ENCODE data around the gene GUCY2D.
"Not testable (repeated sequence)": the region's sequence is repeated elsewhere in the genome, so short reads cannot be mapped to it uniquely, and the experiment has no call there.

GUCY2D gene

GRCh38 chr17:8001976-8002720 lies at the start of gene GUCY2D:
GUCY2D (plus strand) TSS chr17:8002615; CDS start chr17:8003048, 433 bp downstream.
- no peak for DNase-seq (ENCODE audit: low read depth)

- not testable (repeated sequence) for DNase-seq (ENCODE audit: low read depth)
These were observed 49.1 kb upstream of the GUCY2D start for GRCh38 chr17:7953266-7953665.

- DNase-seq (ENCODE audit: low read depth), result no peak
These were observed 46.8 kb upstream of the GUCY2D start for GRCh38 chr17:7955414-7956227.

GRCh38 chr17:7956228-7956965 lies 46.0 kb upstream of the GUCY2D start:
- no peak for DNase-seq (ENCODE audit: low read depth)

GRCh38 chr17:7959503-7960253 lies 42.7 kb upstream of the GUCY2D start:
- no peak for DNase-seq (ENCODE audit: low read depth)

GRCh38 chr17:7961421-7961820 lies 41.0 kb upstream of the GUCY2D start:
- DNase-seq (ENCODE audit: low read depth), result no peak

GRCh38 chr17:7967751-7968150 lies 34.7 kb upstream of the GUCY2D start:
- no peak for DNase-seq (ENCODE audit: low read depth)

- no peak for DNase-seq (ENCODE audit: low read depth)
These were observed 33.0 kb upstream of the GUCY2D start for GRCh38 chr17:7969433-7969832.

- DNase-seq (ENCODE audit: low read depth), result no peak
These were observed 30.8 kb upstream of the GUCY2D start for GRCh38 chr17:7971651-7972050.

- no peak for DNase-seq (ENCODE audit: low read depth)
These were observed 30.2 kb upstream of the GUCY2D start for GRCh38 chr17:7972131-7972785.

- DNase-seq (ENCODE audit: low read depth), result no peak
These were observed 27.7 kb upstream of the GUCY2D start for GRCh38 chr17:7974638-7975131.

- DNase-seq (ENCODE audit: low read depth), result no peak
These were observed 25.4 kb upstream of the GUCY2D start for GRCh38 chr17:7977039-7977438.

- DNase-seq (ENCODE audit: low read depth), result no peak
These were observed 24.6 kb upstream of the GUCY2D start for GRCh38 chr17:7977805-7978204.

GRCh38 chr17:7982173-7982572 lies 20.2 kb upstream of the GUCY2D start:
- DNase-seq (ENCODE audit: low read depth), result no peak

- no peak for DNase-seq (ENCODE audit: low read depth)
These were observed 19.7 kb upstream of the GUCY2D start for GRCh38 chr17:7982666-7983065.

GRCh38 chr17:7984904-7985303 lies 17.5 kb upstream of the GUCY2D start:
- DNase-seq (ENCODE audit: low read depth), result no peak

- DNase-seq (ENCODE audit: low read depth), result no peak
These were observed 15.1 kb upstream of the GUCY2D start for GRCh38 chr17:7987112-7987893.

- no peak for DNase-seq (ENCODE audit: low read depth)
These were observed 13.7 kb upstream of the GUCY2D start for GRCh38 chr17:7988750-7989178.

GRCh38 chr17:7989781-7990655 lies 12.4 kb upstream of the GUCY2D start:
- peak; percentile 86 for DNase-seq (ENCODE audit: low read depth)

Data from stimulated activated CD8-positive, alpha-beta memory T cell treated with anti-CD3 and anti-CD28 coated beads, Interleukin-12 subunit alpha, Interleukin-12 subunit beta, amount 100 ng/mL, for 4 hours (primary cell).